ENCODE data around the gene LRCOL1. TPM values are rescaled to one million over a fixed set of nuclear protein-coding genes. Genes with fewer than 3 reads are reported as not detected.

LRCOL1 gene
- total RNA-seq, 2 donors from 2014 or later = 0.68 TPM; not detected in 1

GRCh38 chr12:132581348-132582057 is 28.9 kb downstream of the LRCOL1 start:
- intact Hi-C loops (cut with DNase I) = no loop called here
- no peaks in the 10 kb centered on the region for H3K36me3 ChIP-seq
- H3K27ac ChIP-seq = no peak overlapping the region
- no peaks in the 10 kb centered on the region for H3K27me3 ChIP-seq (replicated peaks; ENCODE audit: insufficient read depth)
- WGBS = 76% methylated on average over 17 of the region's 17 CpGs
- H3K4me1 ChIP-seq (replicated peaks) = no peaks in the 10 kb centered on the region
- no peak for DNase-seq (ENCODE audit: low spot score)
- TF ChIP-seq POLR2A (IDR thresholded peaks at IDR 0.05) = no peak
- no peak for TF ChIP-seq CTCF (IDR thresholded peaks at IDR 0.05)
- no peak for TF ChIP-seq POLR2AphosphoS5 (IDR thresholded peaks at IDR 0.05)
- H3K4me3 ChIP-seq = no peak overlapping the region
- H3K9me3 ChIP-seq = no peaks in the 10 kb centered on the region

DNA sequence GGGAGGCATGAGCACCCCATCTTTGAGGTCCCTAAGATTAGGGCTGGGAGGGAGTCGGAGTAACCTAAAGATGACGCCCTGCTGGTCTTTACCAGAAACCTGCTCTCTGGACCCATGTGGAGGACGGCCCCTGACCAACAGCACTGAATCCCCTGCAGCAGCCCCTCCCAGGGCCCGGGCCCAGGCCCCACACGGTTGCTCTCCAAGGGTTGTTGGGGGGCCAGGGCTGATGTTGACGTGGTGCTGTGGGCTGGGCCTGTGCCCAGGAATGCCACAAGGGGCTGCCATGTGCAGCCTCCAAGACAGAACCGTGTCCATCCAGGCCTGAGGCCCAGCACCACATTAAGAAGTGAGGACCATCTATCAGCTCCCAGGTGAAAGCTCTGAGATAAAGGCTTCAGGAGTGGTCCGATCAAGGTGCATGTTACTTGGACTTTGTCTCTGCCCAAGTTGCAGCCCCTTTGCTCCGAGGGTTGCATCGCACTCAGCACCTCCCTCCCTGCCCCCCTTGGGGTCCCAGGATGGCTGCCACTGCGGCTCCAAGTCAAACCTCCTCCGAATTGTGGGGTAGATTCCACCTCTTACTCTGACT is 29.6 kb downstream of the LRCOL1 start:
- Histone ChIP-seq H3K27me3 (replicated peaks; ENCODE audit: insufficient read depth) (no peaks in the 10 kb centered on the region), H3K9me3 (no peaks in the 10 kb centered on the region), H3K4me1 (replicated peaks) (no peaks in the 10 kb centered on the region), H3K4me3 (no peak overlapping the region), H3K36me3 (no peaks in the 10 kb centered on the region), H3K27ac (no peak overlapping the region)
- intact Hi-C loops (cut with DNase I) = no loop called here
- WGBS = 87% methylated on average over 12 of the region's 12 CpGs
- DNase-seq (ENCODE audit: low spot score) = no peak
- TF ChIP-seq POLR2AphosphoS5 (IDR thresholded peaks at IDR 0.05) (no peak), CTCF (IDR thresholded peaks at IDR 0.05) (no peak), POLR2A (IDR thresholded peaks at IDR 0.05) (no peak)

- no peak overlapping the region for H3K4me3 ChIP-seq
- H3K27ac ChIP-seq = no peak overlapping the region
- no peaks in the 10 kb centered on the region for H3K9me3 ChIP-seq
- intact Hi-C loops (cut with DNase I) = no loop called here
- TF ChIP-seq POLR2AphosphoS5 (IDR thresholded peaks at IDR 0.05) = no peak
- TF ChIP-seq POLR2A (IDR thresholded peaks at IDR 0.05) = no peak
- no peak for TF ChIP-seq CTCF (IDR thresholded peaks at IDR 0.05)
- H3K4me1 ChIP-seq (replicated peaks) = no peaks in the 10 kb centered on the region
- DNase-seq (ENCODE audit: low spot score) = no peak
- H3K27me3 ChIP-seq (replicated peaks; ENCODE audit: insufficient read depth) = no peaks in the 10 kb centered on the region
- 80% methylated on average over 12 of the region's 12 CpGs for WGBS
- H3K36me3 ChIP-seq = no peaks in the 10 kb centered on the region
Observed at GRCh38 chr12:132579744-132580143, 30.6 kb downstream of the LRCOL1 start.

GRCh38 chr12:132578826-132579225 is 31.6 kb downstream of the LRCOL1 start:
- DNase-seq (ENCODE audit: low spot score) = no peak
- WGBS = 77% methylated on average over 11 of the region's 11 CpGs
- Histone ChIP-seq H3K27me3 (replicated peaks; ENCODE audit: insufficient read depth) (no peaks in the 10 kb centered on the region), H3K4me3 (no peak overlapping the region), H3K36me3 (no peaks in the 10 kb centered on the region), H3K4me1 (replicated peaks) (no peaks in the 10 kb centered on the region), H3K9me3 (no peaks in the 10 kb centered on the region), H3K27ac (no peak overlapping the region)
- intact Hi-C loops (cut with DNase I) = no loop called here
- TF ChIP-seq CTCF (IDR thresholded peaks at IDR 0.05) = no peak
- no peak for TF ChIP-seq POLR2AphosphoS5 (IDR thresholded peaks at IDR 0.05)
- no peak for TF ChIP-seq POLR2A (IDR thresholded peaks at IDR 0.05)

- DNase-seq (ENCODE audit: low spot score) = no peak
- Histone ChIP-seq H3K36me3 (no peaks in the 10 kb centered on the region), H3K9me3 (no peaks in the 10 kb centered on the region), H3K4me1 (replicated peaks) (no peaks in the 10 kb centered on the region), H3K27me3 (replicated peaks; ENCODE audit: insufficient read depth) (no peaks in the 10 kb centered on the region), H3K27ac (no peak overlapping the region), H3K4me3 (no peak overlapping the region)
- 81% methylated on average over 10 of the region's 11 CpGs for WGBS
- intact Hi-C loops (cut with DNase I) = no loop called here
- TF ChIP-seq CTCF (IDR thresholded peaks at IDR 0.05) = no peak
- no peak for TF ChIP-seq POLR2AphosphoS5 (IDR thresholded peaks at IDR 0.05)
- TF ChIP-seq POLR2A (IDR thresholded peaks at IDR 0.05) = no peak
Observed at GRCh38 chr12:132578118-132578517, 32.3 kb downstream of the LRCOL1 start.

Measured in prostate gland (tissue), 2 donors.